ENCODE data around the gene GALNT11. TPM values are rescaled to one million over a fixed set of nuclear protein-coding genes. Genes with fewer than 3 reads are reported as not detected.
A peak's percentile ranks its signal among the peaks of the same experiment; 100 is the strongest.

The GALNT11 gene
- polyA plus RNA-seq, 1 donor (not counting 4 experiments of a cell fraction or from before 2014, with no cell fraction given): 42.3 TPM

GRCh38 chr7:152085131-152085530, 59.7 kb downstream of the GALNT11 start:
- H3K4me1 ChIP-seq (ENCODE audit: control insufficient read depth, extremely low read depth, insufficient read depth, low read length): peaks cover 12% of the 10 kb centered on the region
- no peak overlapping the region for H3K9ac ChIP-seq (ENCODE audit: control insufficient read depth, extremely low read depth, insufficient read depth, low read length)
- FAIRE-seq: no peak
- no peaks in the 10 kb centered on the region for H3K27me3 ChIP-seq (ENCODE audit: control insufficient read depth, extremely low read depth, insufficient read depth, low read length)
- no peak for DNase-seq (ENCODE audit: low read depth, low spot score)
- no peaks in the 10 kb centered on the region for H3K9me1 ChIP-seq (ENCODE audit: control insufficient read depth, extremely low read depth, insufficient read depth, low read length)
- peaks cover 5% of the 10 kb centered on the region for H3K9me3 ChIP-seq (ENCODE audit: control insufficient read depth, low read depth, low read length)
- no peaks in the 10 kb centered on the region for H4K20me1 ChIP-seq (ENCODE audit: control insufficient read depth, extremely low read depth, insufficient read depth, low read length)
- peaks cover 0 to 1% of the 10 kb centered on the region in 2 experiments for H3K36me3 ChIP-seq (ENCODE audit: control insufficient read depth in 2 of 2, extremely low read depth in 1 of 2, insufficient read depth in 2 of 2, low read length in 2 of 2)
- dilution Hi-C loops (cut with MboI; ENCODE audit: extremely low pct_ligation_motif_present, low sequenced_read_pairs): no loop called here
- H3K4me3 ChIP-seq (ENCODE audit: control insufficient read depth in 2 of 3, extremely low read depth in 1 of 3, insufficient read depth in 2 of 3, low read depth in 1 of 3, low read length in 3 of 3): no peak overlapping the region
- TF ChIP-seq CTCF (optimal IDR thresholded peaks at IDR 0.05 in 1 of 3, IDR thresholded peaks at IDR 0.05 in 1 of 3, conservative IDR thresholded peaks at IDR 0.05 in 1 of 3; ENCODE audit: extremely low read depth in 1 of 3, insufficient read depth in 2 of 3, low read length in 3 of 3) (no peak), EZH2 (IDR thresholded peaks at IDR 0.05; ENCODE audit: low read length) (no peak)
- no peak overlapping the region for H3K4me2 ChIP-seq (ENCODE audit: control insufficient read depth, extremely low read depth, insufficient read depth, low read depth, low read length)
- H3K79me2 ChIP-seq (ENCODE audit: control insufficient read depth, insufficient read depth, low read length): peaks cover 10% of the 10 kb centered on the region
- H3K27ac ChIP-seq (ENCODE audit: control insufficient read depth, insufficient read depth, low read length): no peak overlapping the region
- no peak overlapping the region for H2AFZ ChIP-seq (ENCODE audit: control insufficient read depth, low read length)

DNA sequence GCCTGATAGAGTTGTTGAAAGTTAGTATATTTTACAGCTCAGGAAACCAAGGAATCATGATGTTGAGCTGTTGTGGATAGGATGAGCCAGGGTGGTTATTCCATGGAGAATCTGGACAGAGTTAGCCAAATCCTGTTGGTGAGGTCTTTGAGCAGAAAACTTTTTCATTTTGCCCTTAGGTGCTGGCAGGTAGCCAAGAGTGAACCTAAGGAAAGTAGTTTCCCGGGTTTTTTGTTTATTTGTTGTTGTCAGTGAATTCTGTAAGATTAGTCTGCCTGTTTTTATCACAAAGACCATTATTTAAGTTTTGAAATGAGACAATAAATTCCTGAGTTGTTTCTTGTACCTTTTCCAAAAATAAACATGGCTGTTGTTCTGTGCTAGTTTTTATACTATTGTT, 61.0 kb downstream of the GALNT11 start:
- no peak for TF ChIP-seq EZH2 (IDR thresholded peaks at IDR 0.05; ENCODE audit: low read length)
- TF ChIP-seq CTCF (optimal IDR thresholded peaks at IDR 0.05 in 1 of 3, IDR thresholded peaks at IDR 0.05 in 1 of 3, conservative IDR thresholded peaks at IDR 0.05 in 1 of 3; ENCODE audit: extremely low read depth in 1 of 3, insufficient read depth in 2 of 3, low read length in 3 of 3): no peak
- H3K4me3 ChIP-seq (ENCODE audit: control insufficient read depth in 2 of 3, extremely low read depth in 1 of 3, insufficient read depth in 2 of 3, low read depth in 1 of 3, low read length in 3 of 3): no peak overlapping the region
- H2AFZ ChIP-seq (ENCODE audit: control insufficient read depth, low read length): no peak overlapping the region
- H3K9me1 ChIP-seq (ENCODE audit: control insufficient read depth, extremely low read depth, insufficient read depth, low read length): no peaks in the 10 kb centered on the region
- H3K9me3 ChIP-seq (ENCODE audit: control insufficient read depth, low read depth, low read length): peaks cover 5% of the 10 kb centered on the region
- H3K36me3 ChIP-seq (ENCODE audit: control insufficient read depth in 2 of 2, extremely low read depth in 1 of 2, insufficient read depth in 2 of 2, low read length in 2 of 2): peaks cover 0 to 1% of the 10 kb centered on the region in 2 experiments
- no peak overlapping the region for H3K27ac ChIP-seq (ENCODE audit: control insufficient read depth, insufficient read depth, low read length)
- no peaks in the 10 kb centered on the region for H3K27me3 ChIP-seq (ENCODE audit: control insufficient read depth, extremely low read depth, insufficient read depth, low read length)
- FAIRE-seq (peak; percentile 53), DNase-seq (ENCODE audit: low read depth, low spot score) (no peak)
- H4K20me1 ChIP-seq (ENCODE audit: control insufficient read depth, extremely low read depth, insufficient read depth, low read length): no peaks in the 10 kb centered on the region
- dilution Hi-C loops (cut with MboI; ENCODE audit: extremely low pct_ligation_motif_present, low sequenced_read_pairs): no loop called here
- H3K9ac ChIP-seq (ENCODE audit: control insufficient read depth, extremely low read depth, insufficient read depth, low read length): no peak overlapping the region
- H3K79me2 ChIP-seq (ENCODE audit: control insufficient read depth, insufficient read depth, low read length): peaks cover 10% of the 10 kb centered on the region
- H3K4me2 ChIP-seq (ENCODE audit: control insufficient read depth, extremely low read depth, insufficient read depth, low read depth, low read length): no peak overlapping the region
- H3K4me1 ChIP-seq (ENCODE audit: control insufficient read depth, extremely low read depth, insufficient read depth, low read length): peaks cover 12% of the 10 kb centered on the region
